22Rv1 (cell line): ENCODE results near the gene CCDC43.

Experiments used
- CTCF ChIP-seq: fragments of 450-650 bp; IDR thresholded peaks from 2 replicates; pipeline ENCODE4 v1.5.1; 2017; ENCODE audit warnings: mild to moderate bottlenecking
- ZFX ChIP-seq: fragments of 450-650 bp; IDR thresholded peaks from 2 replicates; pipeline ENCODE4 v1.6.1; 2017; ENCODE audit warnings: antibody characterized with exemption, borderline replicate concordance

- TF ChIP-seq CTCF = no peak
- no peak for TF ChIP-seq ZFX
These were observed 12.4 kb downstream of the CCDC43 start for GRCh38 chr17:44677136-44677535.
